KMS-11 (cell line): ENCODE data around the gene DOK4.
"Not testable (repeated sequence)": the region's sequence is repeated elsewhere in the genome, so short reads cannot be mapped to it uniquely, and the experiment has no call there.

Experiments used
- H2AFZ ChIP-seq: fragments of 200-600 bp; sonication (generic); 2 replicates; pipeline ENCODE4 v1.6.1; 2016; ENCODE audit warnings: antibody characterized with exemption, mixed run types, low read depth
- H3K27ac ChIP-seq: fragments of 200-600 bp; sonication (generic); 2 replicates; pipeline ENCODE4 v1.6.1; 2016; ENCODE audit warnings: mild to moderate bottlenecking, mixed run types
- H3K27me3 ChIP-seq: fragments of 200-600 bp; sonication (generic); 2 replicates; pipeline ENCODE4 v1.6.1; 2017; ENCODE audit warnings: mild to moderate bottlenecking, low read depth, mixed run types, moderate library complexity; ENCODE audit not compliant: insufficient read depth
- H3K36me3 ChIP-seq: fragments of 200-600 bp; sonication (generic); 2 replicates; pipeline ENCODE4 v1.6.1; 2017; ENCODE audit warnings: mild to moderate bottlenecking, mixed run types; ENCODE audit not compliant: insufficient read depth
- H3K4me1 ChIP-seq: fragments of 200-600 bp; sonication (generic); 2 replicates; pipeline ENCODE4 v1.6.1; 2016; ENCODE audit warnings: mild to moderate bottlenecking, low read depth, mixed run types; ENCODE audit not compliant: poor library complexity, severe bottlenecking
- H3K4me2 ChIP-seq: fragments of 200-600 bp; sonication (generic); 2 replicates; pipeline ENCODE4 v1.7.0; 2016; ENCODE audit warnings: mild to moderate bottlenecking, mixed run types
- H3K4me3 ChIP-seq: fragments of 200-600 bp; sonication (generic); IDR thresholded peaks from 2 replicates; pipeline ENCODE4 v1.6.1; 2017; ENCODE audit warnings: low read depth, low read length, mixed read lengths; ENCODE audit not compliant: insufficient read depth
- H3K79me2 ChIP-seq: fragments of 200-600 bp; sonication (generic); 2 replicates; pipeline ENCODE4 v1.6.1; 2016; ENCODE audit warnings: low read depth, mixed run types; ENCODE audit not compliant: insufficient read depth
- H3K9ac ChIP-seq: fragments of 200-600 bp; sonication (generic); 2 replicates; pipeline ENCODE4 v1.6.1; 2016; ENCODE audit warnings: mild to moderate bottlenecking, mixed run types
- H4K20me1 ChIP-seq: fragments of 200-600 bp; sonication (generic); 2 replicates; pipeline ENCODE4 v1.6.1; 2016; ENCODE audit warnings: mild to moderate bottlenecking, mixed run types; ENCODE audit not compliant: insufficient read depth
- CTCF ChIP-seq: fragments of 200-600 bp; sonication (generic); conservative IDR thresholded peaks from 2 replicates; pipeline ENCODE4 v1.6.1; 2017; ENCODE audit warnings: low read depth, mild to moderate bottlenecking, antibody characterized with exemption, low read length, moderate library complexity, mixed read lengths

DOK4 gene

GRCh38 chr16:57501492-57501891, 15.2 kb upstream of the DOK4 start:
- no peak for TF ChIP-seq CTCF
- Histone ChIP-seq H3K9ac (no peak overlapping the region), H3K79me2 (no peaks in the 10 kb centered on the region), H3K4me3 (no peak overlapping the region), H3K4me1 (no peaks in the 10 kb centered on the region), H3K27ac (no peak overlapping the region), H2AFZ (no peak overlapping the region), H3K36me3 (no peaks in the 10 kb centered on the region), H3K4me2 (no peak overlapping the region), H4K20me1 (no peaks in the 10 kb centered on the region), H3K27me3 (no peaks in the 10 kb centered on the region)

GRCh38 chr16:57500578-57501111, 14.4 kb upstream of the DOK4 start:
- no peaks in the 10 kb centered on the region for H3K79me2 ChIP-seq
- H3K4me3 ChIP-seq = no peak overlapping the region
- no peaks in the 10 kb centered on the region for H3K27me3 ChIP-seq
- H3K4me1 ChIP-seq = no peaks in the 10 kb centered on the region
- H3K27ac ChIP-seq = no peak overlapping the region
- no peak overlapping the region for H3K4me2 ChIP-seq
- H4K20me1 ChIP-seq = no peaks in the 10 kb centered on the region
- H2AFZ ChIP-seq = no peak overlapping the region
- TF ChIP-seq CTCF = no peak
- no peak overlapping the region for H3K9ac ChIP-seq
- no peaks in the 10 kb centered on the region for H3K36me3 ChIP-seq

GRCh38 chr16:57499941-57500340, 13.6 kb upstream of the DOK4 start:
- not testable (repeated sequence) for H4K20me1 ChIP-seq, H3K27me3 ChIP-seq, H2AFZ ChIP-seq, H3K79me2 ChIP-seq, H3K27ac ChIP-seq, H3K4me2 ChIP-seq, H3K36me3 ChIP-seq, H3K4me3 ChIP-seq, H3K9ac ChIP-seq, H3K4me1 ChIP-seq

- H3K36me3 ChIP-seq = no peaks in the 10 kb centered on the region
- H3K27ac ChIP-seq = no peak overlapping the region
- no peak overlapping the region for H2AFZ ChIP-seq
- H3K4me2 ChIP-seq = no peak overlapping the region
- H3K79me2 ChIP-seq = no peaks in the 10 kb centered on the region
- H3K27me3 ChIP-seq = no peaks in the 10 kb centered on the region
- no peaks in the 10 kb centered on the region for H4K20me1 ChIP-seq
- H3K4me3 ChIP-seq = no peak overlapping the region
- no peak overlapping the region for H3K9ac ChIP-seq
- no peaks in the 10 kb centered on the region for H3K4me1 ChIP-seq
- no peak for TF ChIP-seq CTCF
Observed at GRCh38 chr16:57498031-57498430, 11.7 kb upstream of the DOK4 start.

- H4K20me1 ChIP-seq = no peaks in the 10 kb centered on the region
- no peaks in the 10 kb centered on the region for H3K36me3 ChIP-seq
- no peaks in the 10 kb centered on the region for H3K27me3 ChIP-seq
- H3K4me1 ChIP-seq = no peaks in the 10 kb centered on the region
- H3K4me3 ChIP-seq = no peak overlapping the region
- H3K79me2 ChIP-seq = no peaks in the 10 kb centered on the region
- no peak for TF ChIP-seq CTCF
- no peak overlapping the region for H2AFZ ChIP-seq
- H3K4me2 ChIP-seq = no peak overlapping the region
- no peak overlapping the region for H3K9ac ChIP-seq
- no peak overlapping the region for H3K27ac ChIP-seq
Observed at GRCh38 chr16:57497121-57497520, 10.8 kb upstream of the DOK4 start.
